DMS114 treated with DMSO at 0.1 percent for 48 hours (cell line): ENCODE results near the gene SRGAP2C.
"Not testable (repeated sequence)": the region's sequence is repeated elsewhere in the genome, so short reads cannot be mapped to it uniquely, and the experiment has no call there.

Experiments
- DNase-seq: peaks from one replicate; lab custom pipeline; 2025; ENCODE audit not compliant: unreplicated experiment; lab: John Stamatoyannopoulos, UW

Gene SRGAP2C

GRCh38 chr1:121321660-121322059 lies 136.9 kb downstream of the SRGAP2C start:
- not testable (repeated sequence) for DNase-seq

- not testable (repeated sequence) for DNase-seq
These were observed 140.0 kb downstream of the SRGAP2C start for GRCh38 chr1:121324726-121325125.

- not testable (repeated sequence) for DNase-seq
These were observed 147.4 kb downstream of the SRGAP2C start for GRCh38 chr1:121332141-121332540.

- not testable (repeated sequence) for DNase-seq
These were observed 148.1 kb downstream of the SRGAP2C start for GRCh38 chr1:121332599-121333562.

- DNase-seq, result not testable (repeated sequence)
These were observed 153.2 kb downstream of the SRGAP2C start for GRCh38 chr1:121337958-121338357.

- not testable (repeated sequence) for DNase-seq
These were observed 154.8 kb downstream of the SRGAP2C start for GRCh38 chr1:121339611-121340010.

GRCh38 chr1:121343311-121343906 lies 158.6 kb downstream of the SRGAP2C start:
- DNase-seq, result not testable (repeated sequence)

GRCh38 chr1:121344355-121344754 lies 159.6 kb downstream of the SRGAP2C start:
- DNase-seq, result not testable (repeated sequence)

- DNase-seq, result not testable (repeated sequence)
These were observed 161.9 kb downstream of the SRGAP2C start for GRCh38 chr1:121346654-121347053.

- DNase-seq, result not testable (repeated sequence)
These were observed 162.7 kb downstream of the SRGAP2C start for GRCh38 chr1:121347476-121347875.

GRCh38 chr1:121348115-121348514 lies 163.3 kb downstream of the SRGAP2C start:
- DNase-seq, result not testable (repeated sequence)

- not testable (repeated sequence) for DNase-seq
These were observed 164.7 kb downstream of the SRGAP2C start for GRCh38 chr1:121349332-121349967.

GRCh38 chr1:121355711-121356420 lies 171.1 kb downstream of the SRGAP2C start:
- not testable (repeated sequence) for DNase-seq

GRCh38 chr1:121356819-121357218 lies 172.0 kb downstream of the SRGAP2C start:
- DNase-seq, result not testable (repeated sequence)

- not testable (repeated sequence) for DNase-seq
These were observed 175.8 kb downstream of the SRGAP2C start for GRCh38 chr1:121360531-121360930.

- DNase-seq, result not testable (repeated sequence)
These were observed 176.9 kb downstream of the SRGAP2C start for GRCh38 chr1:121361451-121362233.

GRCh38 chr1:121362234-121362883 lies 177.6 kb downstream of the SRGAP2C start:
- DNase-seq, result not testable (repeated sequence)

- DNase-seq, result not testable (repeated sequence)
These were observed 180.5 kb downstream of the SRGAP2C start for GRCh38 chr1:121365316-121365715.

- not testable (repeated sequence) for DNase-seq
These were observed 180.9 kb downstream of the SRGAP2C start for GRCh38 chr1:121365723-121366122.
